ENCODE data around the gene ANKRD28.

ANKRD28 gene

GRCh38 chr3:15716178-15716577 lies 81.6 kb downstream of the ANKRD28 start:
- Histone ChIP-seq H3K36me3 (ENCODE audit: control insufficient read depth in 1 of 2, insufficient read depth in 2 of 2, low read length in 2 of 2) (peaks cover 8 to 15% of the 10 kb centered on the region in 2 donors), H3K27me3 (ENCODE audit: low read depth, low read length) (no peaks in the 10 kb centered on the region), H3K4me3 (ENCODE audit: low read depth in 1 of 2, low read length in 2 of 2) (no peak overlapping the region), H3K4me1 (ENCODE audit: control insufficient read depth in 1 of 2, insufficient read depth in 2 of 2, low read length in 2 of 2) (no peaks in the 10 kb centered on the region), H3K27ac (ENCODE audit: low read length) (no peak overlapping the region), H3K9me3 (ENCODE audit: control insufficient read depth in 1 of 2, low read length in 2 of 2) (no peaks in the 10 kb centered on the region)

DNA sequence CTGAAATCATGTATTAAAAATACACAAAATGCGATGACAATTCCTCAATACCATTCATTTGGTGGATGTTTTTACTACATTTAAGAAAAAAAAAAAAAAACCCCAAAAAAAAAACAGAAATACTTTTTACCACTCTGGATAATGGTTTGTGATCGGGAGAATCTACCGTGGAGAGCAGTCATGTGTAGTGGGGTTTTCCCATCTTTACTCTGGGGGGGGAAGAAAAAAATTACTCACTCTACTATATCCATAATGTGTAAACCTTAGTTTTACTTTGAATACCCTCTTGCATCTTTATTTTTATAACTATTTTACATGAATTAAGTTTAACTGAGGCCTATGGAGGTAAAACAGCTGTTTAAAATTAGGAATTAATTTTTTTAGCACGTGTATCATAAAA lies 83.3 kb downstream of the ANKRD28 start:
- Histone ChIP-seq H3K4me3 (ENCODE audit: low read depth in 1 of 2, low read length in 2 of 2) (no peak overlapping the region), H3K9me3 (ENCODE audit: control insufficient read depth in 1 of 2, low read length in 2 of 2) (no peaks in the 10 kb centered on the region), H3K27ac (ENCODE audit: low read length) (no peak overlapping the region), H3K4me1 (ENCODE audit: control insufficient read depth in 1 of 2, insufficient read depth in 2 of 2, low read length in 2 of 2) (no peaks in the 10 kb centered on the region), H3K27me3 (ENCODE audit: low read depth, low read length) (no peaks in the 10 kb centered on the region), H3K36me3 (ENCODE audit: control insufficient read depth in 1 of 2, insufficient read depth in 2 of 2, low read length in 2 of 2) (peaks cover 10 to 12% of the 10 kb centered on the region in 2 donors)

DNA sequence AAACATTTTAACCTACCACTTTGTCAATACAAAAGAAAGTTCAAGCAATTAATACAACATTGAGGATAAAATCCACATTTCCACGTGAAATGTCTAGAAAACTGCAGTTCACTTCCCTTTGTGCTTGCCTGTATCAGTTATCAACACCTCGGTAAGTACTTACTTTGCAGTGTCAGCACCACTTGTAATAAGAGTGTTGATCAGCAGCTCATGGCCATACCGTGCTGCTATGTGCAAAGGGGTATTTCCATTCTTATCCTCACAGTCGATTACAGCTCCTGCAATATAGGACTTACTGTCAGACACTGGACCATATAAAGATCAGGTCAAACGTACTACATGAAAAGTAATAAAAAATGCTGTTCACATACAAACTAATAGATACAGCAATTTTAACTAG lies 84.4 kb downstream of the ANKRD28 start:
- no peaks in the 10 kb centered on the region for H3K27me3 ChIP-seq (ENCODE audit: low read depth, low read length)
- peaks cover 10 to 16% of the 10 kb centered on the region in 2 donors for H3K36me3 ChIP-seq (ENCODE audit: control insufficient read depth in 1 of 2, insufficient read depth in 2 of 2, low read length in 2 of 2)
- H3K9me3 ChIP-seq (ENCODE audit: control insufficient read depth in 1 of 2, low read length in 2 of 2): no peaks in the 10 kb centered on the region

DNA sequence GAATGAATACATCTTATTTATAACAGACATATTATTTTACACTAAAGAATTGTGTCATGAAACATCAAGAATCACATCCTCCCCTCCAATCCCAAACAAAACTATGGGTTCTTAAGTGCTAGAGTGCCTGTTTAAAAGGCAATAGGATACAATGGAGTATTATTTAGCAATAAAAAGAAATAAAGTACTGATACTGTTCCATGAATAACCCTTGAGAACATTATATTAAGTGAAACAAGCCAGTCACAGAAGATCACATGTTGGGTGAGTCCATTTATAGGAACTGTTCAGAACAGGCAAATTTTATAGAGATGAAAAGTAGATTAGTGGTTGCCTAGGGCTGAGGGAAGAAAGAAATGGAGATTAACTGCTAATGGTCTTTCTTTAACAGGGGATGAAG lies 86.5 kb downstream of the ANKRD28 start:
- Histone ChIP-seq H3K27ac (ENCODE audit: low read length) (no peak overlapping the region), H3K9me3 (ENCODE audit: control insufficient read depth in 1 of 2, low read length in 2 of 2) (no peaks in the 10 kb centered on the region), H3K4me3 (ENCODE audit: low read depth in 1 of 2, low read length in 2 of 2) (no peak overlapping the region), H3K36me3 (ENCODE audit: control insufficient read depth in 1 of 2, insufficient read depth in 2 of 2, low read length in 2 of 2) (peaks cover 16 to 17% of the 10 kb centered on the region in 2 donors), H3K4me1 (ENCODE audit: control insufficient read depth in 1 of 2, insufficient read depth in 2 of 2, low read length in 2 of 2) (no peaks in the 10 kb centered on the region), H3K27me3 (ENCODE audit: low read depth, low read length) (no peaks in the 10 kb centered on the region)

More for the DNA sequence above, 84.4 kb downstream of the ANKRD28 start:
- Histone ChIP-seq H3K4me1 (ENCODE audit: control insufficient read depth in 1 of 2, insufficient read depth in 2 of 2, low read length in 2 of 2) (no peaks in the 10 kb centered on the region), H3K4me3 (ENCODE audit: low read depth in 1 of 2, low read length in 2 of 2) (no peak overlapping the region), H3K27ac (ENCODE audit: low read length) (no peak overlapping the region)

DNA sequence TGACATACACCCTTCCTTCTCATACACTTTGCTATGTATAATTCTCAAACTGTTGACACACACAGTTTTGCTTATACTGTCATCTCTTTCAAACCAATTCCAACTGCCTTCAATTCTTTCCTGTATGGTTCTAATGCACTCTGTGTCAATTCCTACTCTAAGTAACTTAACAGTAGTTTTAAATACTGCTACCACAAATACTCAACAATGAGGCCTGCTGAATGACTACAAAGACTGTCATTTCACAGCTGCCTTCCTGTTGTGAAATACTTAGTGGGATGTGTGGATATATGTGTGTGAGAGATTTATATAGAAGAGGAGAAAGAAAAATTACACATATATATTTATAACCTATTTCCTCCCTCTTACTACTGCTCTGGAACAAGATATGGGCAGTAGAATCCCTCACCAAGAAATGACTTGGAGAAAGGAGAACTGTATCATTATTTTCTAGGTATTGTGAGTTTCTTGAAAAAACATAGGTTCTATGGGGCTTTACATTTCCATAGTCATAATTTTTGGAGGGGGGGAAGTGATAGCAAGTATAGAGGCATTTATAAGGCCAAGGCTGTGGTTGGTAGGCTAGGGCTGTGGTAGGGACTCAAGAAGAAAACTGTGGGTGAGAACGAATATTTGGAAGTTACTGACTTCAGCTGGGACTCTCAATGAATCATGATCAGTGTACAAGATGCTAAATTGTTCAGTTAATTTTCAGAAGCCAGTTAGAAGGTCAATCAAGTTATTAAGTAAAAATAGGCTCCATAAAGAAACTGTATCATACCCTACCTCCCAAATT lies 88.7 kb downstream of the ANKRD28 start:
- Histone ChIP-seq H3K4me1 (ENCODE audit: control insufficient read depth in 1 of 2, insufficient read depth in 2 of 2, low read length in 2 of 2) (no peaks in the 10 kb centered on the region), H3K27me3 (ENCODE audit: low read depth, low read length) (no peaks in the 10 kb centered on the region), H3K27ac (ENCODE audit: low read length) (no peak overlapping the region), H3K9me3 (ENCODE audit: control insufficient read depth in 1 of 2, low read length in 2 of 2) (no peaks in the 10 kb centered on the region), H3K4me3 (ENCODE audit: low read depth in 1 of 2, low read length in 2 of 2) (no peak overlapping the region), H3K36me3 (ENCODE audit: control insufficient read depth in 1 of 2, insufficient read depth in 2 of 2, low read length in 2 of 2) (peaks cover 16 to 17% of the 10 kb centered on the region in 2 donors)

- no peak overlapping the region for H3K4me3 ChIP-seq (ENCODE audit: low read depth in 1 of 2, low read length in 2 of 2)
- no peak overlapping the region for H3K27ac ChIP-seq (ENCODE audit: low read length)
- H3K36me3 ChIP-seq (ENCODE audit: control insufficient read depth in 1 of 2, insufficient read depth in 2 of 2, low read length in 2 of 2): peaks cover 16 to 17% of the 10 kb centered on the region in 2 donors
- H3K27me3 ChIP-seq (ENCODE audit: low read depth, low read length): no peaks in the 10 kb centered on the region
- no peaks in the 10 kb centered on the region for H3K4me1 ChIP-seq (ENCODE audit: control insufficient read depth in 1 of 2, insufficient read depth in 2 of 2, low read length in 2 of 2)
- H3K9me3 ChIP-seq (ENCODE audit: control insufficient read depth in 1 of 2, low read length in 2 of 2): no peaks in the 10 kb centered on the region
Observed at GRCh38 chr3:15707779-15708178, 90.0 kb downstream of the ANKRD28 start.

DNA sequence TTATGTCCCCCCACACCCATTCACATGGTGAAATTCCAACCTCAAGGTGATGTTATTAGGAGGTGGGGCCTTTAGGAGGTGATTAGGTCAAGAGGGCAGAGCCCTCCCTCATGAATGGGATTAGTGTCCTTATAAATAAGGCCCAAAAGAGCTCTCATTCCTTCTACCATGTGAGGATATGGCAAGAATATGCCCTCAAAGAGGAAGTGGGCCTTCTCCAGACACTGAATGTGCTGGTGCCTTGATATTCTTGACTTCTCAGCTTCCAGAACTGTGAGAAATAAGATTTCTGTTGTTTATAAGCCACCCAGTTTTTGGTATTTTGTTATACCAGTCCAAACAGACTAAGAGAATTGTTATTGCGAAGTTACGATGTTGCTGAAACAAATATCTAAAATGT lies 94.4 kb downstream of the ANKRD28 start:
- H3K9me3 ChIP-seq (ENCODE audit: control insufficient read depth in 1 of 2, low read length in 2 of 2): no peaks in the 10 kb centered on the region
- H3K36me3 ChIP-seq (ENCODE audit: control insufficient read depth in 1 of 2, insufficient read depth in 2 of 2, low read length in 2 of 2): peaks cover 0 to 6% of the 10 kb centered on the region in 2 donors
- H3K27ac ChIP-seq (ENCODE audit: low read length): no peak overlapping the region
- no peaks in the 10 kb centered on the region for H3K27me3 ChIP-seq (ENCODE audit: low read depth, low read length)
- H3K4me1 ChIP-seq (ENCODE audit: control insufficient read depth in 1 of 2, insufficient read depth in 2 of 2, low read length in 2 of 2): no peaks in the 10 kb centered on the region
- H3K4me3 ChIP-seq (ENCODE audit: low read depth in 1 of 2, low read length in 2 of 2): no peak overlapping the region

GRCh38 chr3:15694628-15695027 lies 103.2 kb downstream of the ANKRD28 start:
- H3K27ac ChIP-seq (ENCODE audit: low read length): no peak overlapping the region
- no peak overlapping the region for H3K4me3 ChIP-seq (ENCODE audit: low read depth in 1 of 2, low read length in 2 of 2)
- H3K36me3 ChIP-seq (ENCODE audit: control insufficient read depth in 1 of 2, insufficient read depth in 2 of 2, low read length in 2 of 2): peaks cover 0 to 23% of the 10 kb centered on the region in 2 donors
- H3K27me3 ChIP-seq (ENCODE audit: low read depth, low read length): no peaks in the 10 kb centered on the region
- no peaks in the 10 kb centered on the region for H3K9me3 ChIP-seq (ENCODE audit: control insufficient read depth in 1 of 2, low read length in 2 of 2)
- H3K4me1 ChIP-seq (ENCODE audit: control insufficient read depth in 1 of 2, insufficient read depth in 2 of 2, low read length in 2 of 2): no peaks in the 10 kb centered on the region

GRCh38 chr3:15693355-15693754 lies 104.4 kb downstream of the ANKRD28 start:
- Histone ChIP-seq H3K4me1 (ENCODE audit: control insufficient read depth in 1 of 2, insufficient read depth in 2 of 2, low read length in 2 of 2) (no peaks in the 10 kb centered on the region), H3K27ac (ENCODE audit: low read length) (no peak overlapping the region), H3K4me3 (ENCODE audit: low read depth in 1 of 2, low read length in 2 of 2) (no peak overlapping the region), H3K27me3 (ENCODE audit: low read depth, low read length) (no peaks in the 10 kb centered on the region), H3K9me3 (ENCODE audit: control insufficient read depth in 1 of 2, low read length in 2 of 2) (no peaks in the 10 kb centered on the region), H3K36me3 (ENCODE audit: control insufficient read depth in 1 of 2, insufficient read depth in 2 of 2, low read length in 2 of 2) (peaks cover 7 to 23% of the 10 kb centered on the region in 2 donors)

- no peak overlapping the region for H3K4me3 ChIP-seq (ENCODE audit: low read depth in 1 of 2, low read length in 2 of 2)
- peaks cover 7 to 20% of the 10 kb centered on the region in 2 donors for H3K36me3 ChIP-seq (ENCODE audit: control insufficient read depth in 1 of 2, insufficient read depth in 2 of 2, low read length in 2 of 2)
- no peaks in the 10 kb centered on the region for H3K4me1 ChIP-seq (ENCODE audit: control insufficient read depth in 1 of 2, insufficient read depth in 2 of 2, low read length in 2 of 2)
- no peak overlapping the region for H3K27ac ChIP-seq (ENCODE audit: low read length)
- no peaks in the 10 kb centered on the region for H3K27me3 ChIP-seq (ENCODE audit: low read depth, low read length)
- H3K9me3 ChIP-seq (ENCODE audit: control insufficient read depth in 1 of 2, low read length in 2 of 2): no peaks in the 10 kb centered on the region
Observed at GRCh38 chr3:15690748-15691147, 107.0 kb downstream of the ANKRD28 start.

- peaks cover 7 to 20% of the 10 kb centered on the region in 2 donors for H3K36me3 ChIP-seq (ENCODE audit: control insufficient read depth in 1 of 2, insufficient read depth in 2 of 2, low read length in 2 of 2)
Observed at GRCh38 chr3:15690230-15690629, 107.5 kb downstream of the ANKRD28 start.

DNA sequence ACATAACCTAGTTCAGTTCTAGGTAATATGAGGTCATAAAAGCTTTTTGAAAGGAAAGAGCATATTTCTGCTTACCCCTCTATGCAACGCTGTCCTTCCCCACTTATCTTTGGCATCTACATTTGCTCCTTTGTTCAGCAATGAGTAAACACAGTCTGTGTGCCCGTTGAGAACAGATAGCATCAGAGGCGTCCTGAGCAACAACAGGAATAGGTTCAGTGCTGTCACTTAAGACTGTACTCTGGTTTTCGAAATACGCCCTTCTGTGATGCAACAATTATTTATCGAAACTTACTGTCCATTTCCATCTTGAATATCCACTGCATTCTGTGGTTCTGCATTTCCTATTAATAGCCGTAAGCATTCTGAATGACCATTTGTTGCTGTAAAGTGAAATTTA lies 111.9 kb downstream of the ANKRD28 start:
- Histone ChIP-seq H3K36me3 (ENCODE audit: control insufficient read depth in 1 of 2, insufficient read depth in 2 of 2, low read length in 2 of 2) (peaks cover 8 to 17% of the 10 kb centered on the region in 2 donors), H3K4me3 (ENCODE audit: low read depth in 1 of 2, low read length in 2 of 2) (no peak overlapping the region), H3K27ac (ENCODE audit: low read length) (no peak overlapping the region), H3K9me3 (ENCODE audit: control insufficient read depth in 1 of 2, low read length in 2 of 2) (no peaks in the 10 kb centered on the region), H3K4me1 (ENCODE audit: control insufficient read depth in 1 of 2, insufficient read depth in 2 of 2, low read length in 2 of 2) (peaks cover 7 to 16% of the 10 kb centered on the region in 2 donors), H3K27me3 (ENCODE audit: low read depth, low read length) (no peaks in the 10 kb centered on the region)

More at GRCh38 chr3:15690230-15690629, 107.5 kb downstream of the ANKRD28 start:
- no peaks in the 10 kb centered on the region for H3K27me3 ChIP-seq (ENCODE audit: low read depth, low read length)
- H3K27ac ChIP-seq (ENCODE audit: low read length): no peak overlapping the region
- no peak overlapping the region for H3K4me3 ChIP-seq (ENCODE audit: low read depth in 1 of 2, low read length in 2 of 2)
- H3K9me3 ChIP-seq (ENCODE audit: control insufficient read depth in 1 of 2, low read length in 2 of 2): no peaks in the 10 kb centered on the region
- H3K4me1 ChIP-seq (ENCODE audit: control insufficient read depth in 1 of 2, insufficient read depth in 2 of 2, low read length in 2 of 2): no peaks in the 10 kb centered on the region

Measured in muscle layer of duodenum (tissue), 2 donors.